Ammon's horn (tissue), 1 donor: ENCODE data around the gene PRSS50.
A peak's percentile ranks its signal among the peaks of the same experiment; 100 is the strongest.

Experiments used
- DNase-seq: peaks from one replicate; pipeline ENCODE4 v3.0.0-alpha.2; 2016; ENCODE audit warnings: low spot score

The PRSS50 gene

GRCh38 chr3:46725621-46726314 is 8.1 kb upstream of the PRSS50 start:
- DNase-seq = no peak

GRCh38 chr3:46724424-46724823 is 6.8 kb upstream of the PRSS50 start:
- DNase-seq = no peak

GRCh38 chr3:46722443-46722842 is 4.8 kb upstream of the PRSS50 start:
- no peak for DNase-seq

GRCh38 chr3:46721009-46721408 is 3.3 kb upstream of the PRSS50 start:
- DNase-seq = no peak

GRCh38 chr3:46719735-46720271 is 2.1 kb upstream of the PRSS50 start:
- no peak for DNase-seq

GRCh38 chr3:46719044-46719565 is 1.4 kb upstream of the PRSS50 start:
- no peak for DNase-seq

- DNase-seq = peak; percentile 1
These were observed 918 bp downstream of the PRSS50 start for GRCh38 chr3:46716461-46717441.

- no peak for DNase-seq
These were observed 2.0 kb downstream of the PRSS50 start for GRCh38 chr3:46715507-46716175.

- DNase-seq = no peak
These were observed 2.8 kb downstream of the PRSS50 start for GRCh38 chr3:46714728-46715506.

- DNase-seq = peak; percentile 2
These were observed 3.6 kb downstream of the PRSS50 start for GRCh38 chr3:46713898-46714552.

- DNase-seq = no peak
These were observed 4.4 kb downstream of the PRSS50 start for GRCh38 chr3:46713050-46713897.

GRCh38 chr3:46712191-46713049 is 5.2 kb downstream of the PRSS50 start:
- DNase-seq = no peak

GRCh38 chr3:46711760-46712159 is 5.9 kb downstream of the PRSS50 start:
- no peak for DNase-seq

- no peak for DNase-seq
These were observed 6.4 kb downstream of the PRSS50 start for GRCh38 chr3:46711305-46711704.

GRCh38 chr3:46710671-46711295 is 6.9 kb downstream of the PRSS50 start:
- DNase-seq = no peak

GRCh38 chr3:46710229-46710628 is 7.4 kb downstream of the PRSS50 start:
- no peak for DNase-seq

- DNase-seq = no peak
These were observed 7.9 kb downstream of the PRSS50 start for GRCh38 chr3:46709721-46710120.

- no peak for DNase-seq
These were observed 8.5 kb downstream of the PRSS50 start for GRCh38 chr3:46709157-46709654.
